SHP77 (cell line): ENCODE data around the gene CCDC157.
"Not testable (repeated sequence)": the region's sequence is repeated elsewhere in the genome, so short reads cannot be mapped to it uniquely, and the experiment has no call there.

Experiments
- DNase-seq, 2 experiments: peaks; one replicate each; lab custom pipeline; 2025; lab: John Stamatoyannopoulos, UW

Gene CCDC157

GRCh38 chr22:30392661-30393321 is 36.0 kb downstream of the CCDC157 start:
- DNase-seq: peak; percentile 7 to 53

- DNase-seq: no peak
Measured at GRCh38 chr22:30393322-30393680, 36.5 kb downstream of the CCDC157 start.

GRCh38 chr22:30393885-30394284 is 37.1 kb downstream of the CCDC157 start:
- DNase-seq: no peak

- DNase-seq: peak; percentile 46 to 61
Measured at GRCh38 chr22:30396871-30397655, 40.3 kb downstream of the CCDC157 start, which contains the start of gene SEC14L2. TSS of gene SEC14L2 (plus strand) at chr22:30397018. CDS start at chr22:30397117, 99 bp downstream.

GRCh38 chr22:30397656-30398635 is 41.1 kb downstream of the CCDC157 start:
- no peak for DNase-seq

- DNase-seq: no peak
Measured at GRCh38 chr22:30398685-30399680, 42.2 kb downstream of the CCDC157 start.

GRCh38 chr22:30399718-30400117 is 42.9 kb downstream of the CCDC157 start:
- no peak for DNase-seq

- DNase-seq: no peak
Measured at GRCh38 chr22:30400159-30400558, 43.4 kb downstream of the CCDC157 start.

- not testable (repeated sequence) for DNase-seq
Measured at GRCh38 chr22:30401024-30401423, 44.2 kb downstream of the CCDC157 start.

GRCh38 chr22:30402028-30402765 is 45.4 kb downstream of the CCDC157 start:
- no peak for DNase-seq

GRCh38 chr22:30402766-30403104 is 45.9 kb downstream of the CCDC157 start:
- not testable (repeated sequence) for DNase-seq

- no peak for DNase-seq
Measured at GRCh38 chr22:30404307-30404706, 47.5 kb downstream of the CCDC157 start.

GRCh38 chr22:30405731-30406130 is 48.9 kb downstream of the CCDC157 start:
- DNase-seq: no peak

- no peak for DNase-seq
Measured at GRCh38 chr22:30406400-30406799, 49.6 kb downstream of the CCDC157 start.

GRCh38 chr22:30408388-30409102 is 51.7 kb downstream of the CCDC157 start:
- DNase-seq: no peak

- no peak for DNase-seq
Measured at GRCh38 chr22:30411780-30412179, 55.0 kb downstream of the CCDC157 start.

- DNase-seq: no peak
Measured at GRCh38 chr22:30413001-30413400, 56.2 kb downstream of the CCDC157 start.

GRCh38 chr22:30413745-30414524 is 57.1 kb downstream of the CCDC157 start:
- no peak for DNase-seq

GRCh38 chr22:30414525-30415047 is 57.8 kb downstream of the CCDC157 start:
- DNase-seq: no peak
